SK-N-DZ (cell line): ENCODE data around the gene MMP27. TPM values are rescaled to one million over a fixed set of nuclear protein-coding genes. Genes with fewer than 3 reads are reported as not detected.
A peak's percentile ranks its signal among the peaks of the same experiment; 100 is the strongest.
"Not testable (repeated sequence)": the region's sequence is repeated elsewhere in the genome, so short reads cannot be mapped to it uniquely, and the experiment has no call there.

Experiments used
- DNase-seq: peaks from one replicate; pipeline ENCODE4 v3.0.0-alpha.2; 2015; ENCODE audit warnings: low spot score
- polyA plus RNA-seq, 2 experiments: library from polyadenylated mRNA; depleted of rRNA; stranded (reverse); fragments of >200 nt; gene quantifications; 2 replicates each; pipeline ENCODE4 v1.2.3, GENCODE V29; 2014

MMP27 gene
- polyA plus RNA-seq (2014; cell fraction: cytosol; rRNA removed), result not detected in 2 replicates
- polyA plus RNA-seq (2014; cell fraction: nucleus; rRNA removed), result not detected in 2 replicates

GRCh38 chr11:102705626-102706025 lies at the start of gene MMP27:
Gene MMP27 (minus strand): TSS chr11:102705769. CDS start chr11:102705714, 55 bp downstream.
- no peak for DNase-seq

GRCh38 chr11:102753267-102753666 lies 47.7 kb upstream of the MMP27 start:
- DNase-seq, result no peak

GRCh38 chr11:102751673-102752072 lies 46.1 kb upstream of the MMP27 start:
- DNase-seq, result no peak

- no peak for DNase-seq
Measured at GRCh38 chr11:102749101-102749722, 43.6 kb upstream of the MMP27 start.

- DNase-seq, result not testable (repeated sequence)
Measured at GRCh38 chr11:102746746-102747578, 41.4 kb upstream of the MMP27 start.

- no peak for DNase-seq
Measured at GRCh38 chr11:102734650-102735049, 29.1 kb upstream of the MMP27 start.

- peak; percentile 16 for DNase-seq
Measured at GRCh38 chr11:102733232-102733875, 27.8 kb upstream of the MMP27 start.

- DNase-seq, result not testable (repeated sequence)
Measured at GRCh38 chr11:102730944-102731343, 25.4 kb upstream of the MMP27 start.

- no peak for DNase-seq
Measured at GRCh38 chr11:102729849-102730815, 24.6 kb upstream of the MMP27 start.

- DNase-seq, result no peak
Measured at GRCh38 chr11:102727890-102728289, 22.3 kb upstream of the MMP27 start.

- DNase-seq, result no peak
Measured at GRCh38 chr11:102724904-102725500, 19.4 kb upstream of the MMP27 start, which contains the start of gene MMP8. Gene MMP8 (minus strand): TSS chr11:102724954. CDS start chr11:102724855, 99 bp downstream.

GRCh38 chr11:102722821-102723220 lies 17.3 kb upstream of the MMP27 start:
- no peak for DNase-seq

- no peak for DNase-seq
Measured at GRCh38 chr11:102719620-102720277, 14.2 kb upstream of the MMP27 start.

- no peak for DNase-seq
Measured at GRCh38 chr11:102717280-102717679, 11.7 kb upstream of the MMP27 start.

GRCh38 chr11:102716527-102716926 lies 11.0 kb upstream of the MMP27 start:
- DNase-seq, result no peak

GRCh38 chr11:102712137-102712536 lies 6.6 kb upstream of the MMP27 start:
- DNase-seq, result no peak

- DNase-seq, result no peak
Measured at GRCh38 chr11:102709201-102709945, 3.8 kb upstream of the MMP27 start.

- no peak for DNase-seq
Measured at GRCh38 chr11:102708654-102709053, 3.1 kb upstream of the MMP27 start.

GRCh38 chr11:102704841-102705240 lies 728 bp downstream of the MMP27 start:
- DNase-seq, result no peak
